Omental fat pad (tissue), 4 donors: ENCODE data around the gene CRY2. TPM values are rescaled to one million over a fixed set of nuclear protein-coding genes. Genes with fewer than 3 reads are reported as not detected.

Experiments
- ATAC-seq: fragments of 150-250 bp; one replicate; pipeline ENCODE4 v1.9.1; 2016; ENCODE audit warnings: mild to moderate bottlenecking, moderate library complexity; ENCODE audit not compliant: low FRiP score
- DNase-seq: peaks from one replicate; pipeline ENCODE4 v3.0.0-alpha.2; 2019; ENCODE audit warnings: low spot score
- total RNA-seq, 4 donors: library from RNA; depleted of rRNA; stranded (reverse); fragments of >200 nt; gene quantifications; one replicate each; pipeline ENCODE4 v1.1.0, GENCODE V29; 2016
- TF ChIP-seq, protein P1 (sequence below), 3 donors: fragments of 450-650 bp; IDR thresholded peaks; one replicate each; pipeline ENCODE4 v1.5.1; 2016 to 2017; ENCODE audit warnings: antibody characterized with exemption in 3 of 3, mild to moderate bottlenecking in 3 of 3, moderate library complexity in 2 of 3

The CRY2 gene
- total RNA-seq = 10 to 100 TPM; 53.1 to 63.4 (median 60.2) TPM

DNA sequence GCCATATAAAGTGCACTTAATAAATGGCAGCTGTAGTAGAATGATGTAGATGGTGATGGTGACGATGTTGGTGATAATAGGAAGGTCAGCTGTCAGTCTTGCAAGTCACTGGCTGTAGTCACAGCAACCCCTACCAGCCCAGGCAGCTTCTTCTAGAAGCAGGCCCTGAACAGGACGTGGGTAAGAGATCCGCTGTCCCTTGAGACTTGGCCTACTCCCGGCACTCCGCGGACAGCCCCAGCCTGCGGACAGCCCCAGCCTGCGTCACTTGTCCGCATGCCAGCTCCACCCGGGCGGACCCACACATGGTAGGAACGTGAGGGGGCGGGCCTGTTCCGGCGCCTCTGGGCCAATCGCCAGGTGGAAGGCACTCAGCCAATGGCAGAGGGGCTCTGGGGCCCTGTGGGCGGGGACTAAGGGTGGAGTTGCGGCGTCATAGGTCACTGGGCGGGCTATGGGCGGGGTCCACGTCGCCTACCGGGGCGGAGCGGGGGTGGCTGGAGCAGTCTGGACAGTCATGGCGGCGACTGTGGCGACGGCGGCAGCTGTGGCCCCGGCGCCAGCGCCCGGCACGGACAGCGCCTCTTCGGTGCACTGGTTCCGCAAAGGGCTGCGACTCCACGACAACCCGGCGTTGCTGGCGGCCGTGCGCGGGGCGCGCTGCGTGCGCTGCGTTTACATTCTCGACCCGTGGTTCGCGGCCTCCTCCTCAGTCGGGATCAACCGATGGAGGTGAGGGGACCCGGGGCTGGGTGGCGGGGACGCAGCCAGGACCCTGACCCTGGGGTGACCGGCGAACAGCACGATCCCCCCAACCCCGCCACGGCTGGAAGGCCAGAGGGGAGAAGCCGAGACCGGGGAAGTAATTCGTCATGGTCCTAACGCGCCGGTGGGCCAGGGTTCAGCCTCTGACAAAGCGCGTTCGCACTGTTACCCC lies at the start of gene CRY2:
Gene CRY2 (plus strand): TSS at position 502 of the 937 bp plus-strand sequence. CDS start 16 bp downstream, at position 518.
- ATAC-seq (peak; percentile 96), DNase-seq (peak; percentile 99)
- TF ChIP-seq, protein P1, sequence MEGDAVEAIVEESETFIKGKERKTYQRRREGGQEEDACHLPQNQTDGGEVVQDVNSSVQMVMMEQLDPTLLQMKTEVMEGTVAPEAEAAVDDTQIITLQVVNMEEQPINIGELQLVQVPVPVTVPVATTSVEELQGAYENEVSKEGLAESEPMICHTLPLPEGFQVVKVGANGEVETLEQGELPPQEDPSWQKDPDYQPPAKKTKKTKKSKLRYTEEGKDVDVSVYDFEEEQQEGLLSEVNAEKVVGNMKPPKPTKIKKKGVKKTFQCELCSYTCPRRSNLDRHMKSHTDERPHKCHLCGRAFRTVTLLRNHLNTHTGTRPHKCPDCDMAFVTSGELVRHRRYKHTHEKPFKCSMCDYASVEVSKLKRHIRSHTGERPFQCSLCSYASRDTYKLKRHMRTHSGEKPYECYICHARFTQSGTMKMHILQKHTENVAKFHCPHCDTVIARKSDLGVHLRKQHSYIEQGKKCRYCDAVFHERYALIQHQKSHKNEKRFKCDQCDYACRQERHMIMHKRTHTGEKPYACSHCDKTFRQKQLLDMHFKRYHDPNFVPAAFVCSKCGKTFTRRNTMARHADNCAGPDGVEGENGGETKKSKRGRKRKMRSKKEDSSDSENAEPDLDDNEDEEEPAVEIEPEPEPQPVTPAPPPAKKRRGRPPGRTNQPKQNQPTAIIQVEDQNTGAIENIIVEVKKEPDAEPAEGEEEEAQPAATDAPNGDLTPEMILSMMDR (IDR thresholded peaks at IDR 0.05) = no peak

DNA sequence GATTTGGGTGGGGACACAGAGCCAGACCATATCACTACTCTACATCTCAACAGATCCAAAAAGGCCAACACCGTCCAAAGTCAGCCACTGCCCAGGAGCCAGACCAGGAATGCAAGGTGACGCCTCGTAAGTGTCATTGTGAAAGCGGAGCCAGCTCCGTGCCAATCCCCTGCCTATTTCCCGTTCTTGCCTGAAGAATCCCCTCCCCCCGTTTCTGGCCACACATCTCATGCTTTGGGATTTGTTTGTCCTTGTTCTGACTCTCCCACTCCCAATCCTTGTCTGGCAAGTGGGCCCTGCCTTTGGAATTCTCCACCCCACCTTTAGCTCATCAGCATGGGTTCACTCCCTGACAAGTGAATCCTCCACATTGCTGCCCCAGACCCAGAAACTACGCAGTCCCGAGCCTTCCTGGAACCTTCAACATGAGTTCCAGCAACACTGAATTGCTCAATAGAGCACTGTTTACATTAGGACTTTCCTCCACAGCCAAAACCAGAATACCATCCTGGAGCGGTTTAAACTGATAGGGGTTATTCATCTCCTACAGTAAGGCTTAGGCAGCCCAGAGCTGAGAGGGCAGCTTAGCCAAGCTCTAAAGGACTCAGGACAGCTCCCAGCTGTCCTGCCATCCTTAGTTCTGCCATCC lies 48.4 kb upstream of the CRY2 start:
- DNase-seq (no peak), ATAC-seq (no peak)
- TF ChIP-seq, protein P1 (IDR thresholded peaks at IDR 0.05) = no peak

DNA sequence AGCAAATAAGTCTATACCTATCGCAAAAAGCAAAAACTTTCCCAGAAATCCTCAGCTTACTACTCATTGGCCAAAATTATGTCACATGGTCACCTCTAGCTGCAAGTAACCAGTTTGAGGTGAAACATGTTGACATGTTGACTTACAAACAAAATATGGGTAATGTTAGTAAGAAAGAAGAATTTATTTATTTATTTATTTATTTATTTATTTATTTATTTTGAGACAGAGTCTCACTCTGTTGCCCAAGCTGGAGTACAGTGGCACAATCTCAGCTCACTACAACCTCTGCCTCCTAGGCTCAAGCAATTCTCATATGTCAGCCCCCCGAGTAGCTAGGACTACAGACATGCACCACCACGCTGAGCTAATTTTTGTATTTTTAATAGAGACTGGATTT lies 47.7 kb upstream of the CRY2 start:
- TF ChIP-seq, protein P1 (IDR thresholded peaks at IDR 0.05) = no peak
- no peak for DNase-seq
- no peak for ATAC-seq

- TF ChIP-seq, protein P1 (IDR thresholded peaks at IDR 0.05) = no peak
- DNase-seq (no peak), ATAC-seq (no peak)
These were observed 47.0 kb upstream of the CRY2 start for GRCh38 chr11:45800261-45800660.

DNA sequence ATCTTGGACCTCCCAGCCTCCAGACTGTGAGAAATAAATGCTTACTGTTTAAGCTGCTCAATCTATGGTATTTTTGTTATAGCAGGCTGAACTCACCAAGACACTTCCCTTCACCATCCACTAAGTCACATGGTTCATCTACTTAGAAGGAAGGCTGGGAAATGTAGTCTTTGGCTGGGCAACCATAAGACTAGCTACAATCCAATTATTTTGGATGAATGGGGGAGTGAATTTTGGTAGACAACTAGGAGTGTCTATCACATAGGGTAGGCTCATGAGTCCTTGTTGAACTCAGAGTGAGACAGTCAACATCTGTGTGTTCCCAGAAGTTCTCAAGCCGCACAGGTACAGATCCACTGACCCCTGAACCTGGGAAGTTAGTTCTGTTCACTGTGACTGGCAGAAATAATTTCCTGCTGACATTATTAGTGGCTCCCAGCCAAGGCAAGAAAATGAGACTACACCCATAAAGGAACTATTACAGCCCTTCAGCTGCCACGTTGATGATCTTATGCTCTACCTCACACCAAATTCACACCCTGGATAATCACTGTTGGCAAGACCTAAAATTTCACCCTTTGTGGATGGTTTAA lies 45.5 kb upstream of the CRY2 start:
- no peak for DNase-seq

DNA sequence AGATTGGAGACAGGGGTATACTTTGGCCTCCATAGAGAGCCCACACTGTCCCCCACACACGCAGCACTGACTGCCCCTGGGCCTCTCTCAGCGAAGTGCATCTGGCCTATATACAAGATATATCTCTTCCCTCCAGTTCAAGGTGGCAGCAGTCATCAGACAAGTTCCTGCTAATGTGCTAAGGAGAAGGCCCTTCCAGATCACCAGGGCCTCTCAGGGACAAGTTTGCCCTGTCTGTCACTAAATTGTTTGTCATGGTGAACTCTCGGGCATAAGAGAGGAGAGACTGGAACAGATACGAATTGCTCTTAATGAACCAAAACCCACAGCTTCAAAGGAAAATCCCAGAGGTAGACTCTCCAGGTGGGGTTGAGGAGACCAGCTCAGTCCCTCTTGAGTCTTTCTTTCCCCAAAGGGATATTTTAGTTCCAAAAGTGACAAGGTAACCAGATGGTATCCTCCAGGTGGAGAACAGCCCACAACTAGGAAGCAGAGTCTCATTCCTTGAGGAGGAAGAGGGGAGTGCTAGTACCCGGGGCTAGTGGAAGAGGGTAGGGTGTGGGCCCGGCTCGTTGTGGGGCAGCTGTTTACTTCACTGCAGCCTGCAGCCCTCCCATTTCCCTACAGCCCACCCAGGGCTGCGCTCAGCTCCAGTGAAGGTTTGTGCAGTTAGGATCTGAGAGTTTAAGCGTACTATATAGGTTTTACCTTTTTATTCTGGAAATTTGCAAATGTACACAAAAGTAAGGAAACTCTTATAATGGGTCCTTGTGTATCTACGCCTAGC lies 44.6 kb upstream of the CRY2 start:
- no peak for DNase-seq
- no peak for ATAC-seq
- TF ChIP-seq, protein P1 (IDR thresholded peaks at IDR 0.05) = no peak

More for the DNA sequence above, 45.5 kb upstream of the CRY2 start:
- ATAC-seq = no peak
- TF ChIP-seq, protein P1 (IDR thresholded peaks at IDR 0.05) = no peak
